GM20000 (cell line): ENCODE measurements around the gene LTB.

Experiments
- DNase-seq: peaks from one replicate; pipeline ENCODE4 v3.0.0; 2012; ENCODE audit warnings: low spot score
- TF ChIP-seq, protein P1 (sequence below): IDR thresholded peaks from 2 replicates; pipeline ENCODE4 v1.5.1; 2012; ENCODE audit warnings: mild to moderate bottlenecking, control low read depth; ENCODE audit errors: extremely low read depth, missing control alignments

LTB gene

DNA sequence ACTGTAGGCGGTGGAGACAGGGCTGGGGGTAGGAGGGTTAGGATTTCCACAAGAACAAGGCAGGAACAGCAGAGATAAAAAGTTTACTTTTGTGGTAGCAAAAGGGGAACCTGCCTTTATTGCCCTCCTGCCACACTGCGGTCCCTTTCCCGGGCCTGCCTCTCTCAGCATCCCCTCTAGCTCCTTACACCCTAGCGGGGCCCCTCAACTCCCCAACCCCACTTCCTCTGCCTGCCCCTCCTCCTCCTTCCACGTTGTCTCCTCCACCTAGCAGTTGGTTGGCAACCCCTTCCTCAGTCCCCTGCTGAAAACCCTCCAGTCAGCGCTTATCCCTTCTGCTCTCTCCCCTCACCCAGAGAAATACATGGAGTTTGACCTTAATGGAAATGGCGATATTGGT lies 33.5 kb upstream of the LTB start:
- TF ChIP-seq, protein P1, sequence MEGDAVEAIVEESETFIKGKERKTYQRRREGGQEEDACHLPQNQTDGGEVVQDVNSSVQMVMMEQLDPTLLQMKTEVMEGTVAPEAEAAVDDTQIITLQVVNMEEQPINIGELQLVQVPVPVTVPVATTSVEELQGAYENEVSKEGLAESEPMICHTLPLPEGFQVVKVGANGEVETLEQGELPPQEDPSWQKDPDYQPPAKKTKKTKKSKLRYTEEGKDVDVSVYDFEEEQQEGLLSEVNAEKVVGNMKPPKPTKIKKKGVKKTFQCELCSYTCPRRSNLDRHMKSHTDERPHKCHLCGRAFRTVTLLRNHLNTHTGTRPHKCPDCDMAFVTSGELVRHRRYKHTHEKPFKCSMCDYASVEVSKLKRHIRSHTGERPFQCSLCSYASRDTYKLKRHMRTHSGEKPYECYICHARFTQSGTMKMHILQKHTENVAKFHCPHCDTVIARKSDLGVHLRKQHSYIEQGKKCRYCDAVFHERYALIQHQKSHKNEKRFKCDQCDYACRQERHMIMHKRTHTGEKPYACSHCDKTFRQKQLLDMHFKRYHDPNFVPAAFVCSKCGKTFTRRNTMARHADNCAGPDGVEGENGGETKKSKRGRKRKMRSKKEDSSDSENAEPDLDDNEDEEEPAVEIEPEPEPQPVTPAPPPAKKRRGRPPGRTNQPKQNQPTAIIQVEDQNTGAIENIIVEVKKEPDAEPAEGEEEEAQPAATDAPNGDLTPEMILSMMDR: no peak
- no peak for DNase-seq

- TF ChIP-seq, protein P1: no peak
- DNase-seq: no peak
Measured at GRCh38 chr6:31614684-31615578, 32.7 kb upstream of the LTB start, which contains the start of gene AIF1. Gene AIF1 (plus strand): TSS chr6:31615234. CDS start chr6:31615330, 96 bp downstream.

GRCh38 chr6:31614075-31614619 lies 31.9 kb upstream of the LTB start:
- peak; percentile 77 for DNase-seq
- TF ChIP-seq, protein P1: no peak

- TF ChIP-seq, protein P1: no peak
- no peak for DNase-seq
Measured at GRCh38 chr6:31610968-31611367, 28.7 kb upstream of the LTB start.

DNA sequence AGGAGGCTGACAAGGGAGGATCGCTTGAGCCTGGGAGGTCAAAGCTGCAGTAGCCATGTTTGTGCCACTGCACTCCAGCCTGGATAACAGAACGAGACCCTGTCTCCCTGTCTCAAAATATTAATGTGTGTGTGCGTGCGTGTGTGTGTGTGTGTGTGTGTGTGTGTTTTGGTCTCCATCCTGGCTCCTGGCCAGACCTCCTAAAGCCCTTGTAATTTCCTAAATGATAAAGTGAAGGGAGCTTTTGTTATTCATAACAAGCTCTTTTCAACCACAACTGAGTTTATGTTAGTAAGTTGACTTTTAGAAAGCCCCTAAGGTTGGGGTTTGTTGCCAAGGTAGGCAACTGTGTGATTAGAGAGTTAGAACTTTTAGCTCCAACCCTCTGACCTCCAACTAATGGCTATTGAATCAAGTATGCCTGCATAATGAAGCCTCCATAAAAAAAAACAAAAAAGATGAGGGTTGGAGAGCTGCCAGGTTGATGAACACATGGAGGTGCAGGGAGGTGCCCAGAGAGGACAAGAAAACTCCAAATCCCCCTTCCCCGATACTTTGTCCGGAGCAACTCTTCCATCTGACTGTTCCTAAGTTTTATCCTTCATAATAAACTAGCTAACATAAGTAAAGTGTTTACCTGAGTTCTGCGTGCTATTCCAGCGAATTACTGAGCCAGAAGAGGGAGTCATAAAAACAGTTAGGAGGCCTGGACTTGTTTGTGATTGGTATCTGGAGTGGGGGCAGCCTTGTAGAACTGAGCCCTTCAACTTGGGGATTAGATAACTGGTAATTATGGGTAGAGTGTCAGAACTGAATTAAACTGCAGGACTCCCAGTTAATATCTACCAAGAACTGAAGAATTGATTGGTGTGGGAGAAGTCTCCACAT lies 27.5 kb upstream of the LTB start:
- TF ChIP-seq, protein P1: no peak
- no peak for DNase-seq

DNA sequence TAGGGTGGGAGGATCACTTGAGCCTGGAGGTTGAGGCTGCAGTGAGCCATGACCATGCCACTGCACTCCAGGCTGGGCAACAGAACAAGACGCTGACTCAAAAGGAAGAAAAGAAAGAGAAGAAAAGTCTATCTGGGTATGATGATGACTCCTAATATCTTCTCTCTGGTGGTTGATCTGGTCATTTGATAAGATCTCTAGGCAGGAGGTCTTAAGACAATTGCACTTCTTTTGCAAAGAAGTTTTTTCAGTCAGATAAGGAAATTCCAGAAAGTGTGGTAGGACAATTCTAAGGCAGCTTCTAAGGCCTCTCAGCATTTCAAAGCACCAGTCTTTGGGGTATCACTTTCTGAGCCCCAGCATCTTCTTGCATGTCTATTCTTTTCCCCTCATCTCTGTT lies 25.1 kb upstream of the LTB start:
- TF ChIP-seq, protein P1: no peak
- no peak for DNase-seq
